ENCODE measurements around the gene SYN1. TPM values are rescaled to one million over a fixed set of nuclear protein-coding genes. Genes with fewer than 3 reads are reported as not detected.
"Not testable (repeated sequence)": the region's sequence is repeated elsewhere in the genome, so short reads cannot be mapped to it uniquely, and the experiment has no call there.

Gene SYN1
- total RNA-seq, result 10 to 100 TPM in 2 of 4 donors, 1 to 10 TPM in 2; 8.6 to 17.5 (median 13.0) TPM
- 21.9 TPM for polyA plus RNA-seq
- long read RNA-seq, donor 1, partial matches to known transcripts, result 9 of 10 reads
- long read RNA-seq, donor 1, other reads (novel, unspliced or antisense), result 1 of 10 reads
- long read RNA-seq, donor 2, partial matches to known transcripts, result 7 of 7 reads
- long read RNA-seq, donor 2, other reads (novel, unspliced or antisense), result 0 of 7 reads
- long read RNA-seq, donor 3, partial matches to known transcripts, result 0 of 2 reads
- long read RNA-seq, donor 3, other reads (novel, unspliced or antisense), result 1 of 2 reads
- long read RNA-seq, donor 4, partial matches to known transcripts, result 15 of 16 reads
- long read RNA-seq, donor 4, other reads (novel, unspliced or antisense), result 0 of 16 reads

DNA sequence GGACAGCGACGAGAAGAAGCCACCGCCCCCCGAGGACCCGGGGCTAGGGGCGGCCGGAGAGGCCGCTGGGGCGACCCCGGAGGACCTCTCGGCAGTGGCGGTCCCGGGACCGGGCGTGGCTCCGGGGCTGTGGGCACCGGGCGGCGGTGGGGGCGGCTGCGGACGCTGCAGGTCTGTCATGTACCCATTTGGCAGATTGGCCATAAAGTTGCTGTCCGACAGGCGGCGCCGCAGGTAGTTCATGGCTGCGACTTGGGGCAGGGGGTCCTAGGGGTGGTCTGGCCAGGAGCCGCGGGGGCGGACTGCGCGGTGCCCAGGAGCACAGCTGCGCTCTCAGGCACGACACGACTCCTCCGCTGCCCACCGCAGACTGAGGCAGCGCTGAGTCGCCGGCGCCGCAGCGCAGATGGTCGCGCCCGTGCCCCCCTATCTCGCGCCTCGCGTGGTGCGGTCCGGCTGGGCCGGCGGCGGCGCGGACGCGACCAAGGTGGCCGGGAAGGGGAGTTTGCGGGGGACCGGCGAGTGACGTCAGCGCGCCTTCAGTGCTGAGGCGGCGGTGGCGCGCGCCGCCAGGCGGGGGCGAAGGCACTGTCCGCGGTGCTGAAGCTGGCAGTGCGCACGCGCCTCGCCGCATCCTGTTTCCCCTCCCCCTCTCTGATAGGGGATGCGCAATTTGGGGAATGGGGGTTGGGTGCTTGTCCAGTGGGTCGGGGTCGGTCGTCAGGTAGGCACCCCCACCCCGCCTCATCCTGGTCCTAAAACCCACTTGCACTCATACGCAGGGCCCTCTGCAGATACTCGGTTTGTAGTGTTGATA, at the start of gene SYN1:
Gene SYN1 (minus strand): TSS at position 372 of the 817 bp plus-strand sequence. CDS start 129 bp downstream, at position 243.
- Histone ChIP-seq H3K27me3 (ENCODE audit: control insufficient read depth, insufficient read depth) (no peaks in the 10 kb centered on the region), H3K4me3 (ENCODE audit: low read length) (peak within 1 kb of the TSS; percentile 25), H3K27ac (ENCODE audit: low read length) (no peak within 1 kb of the TSS), H3K9me3 (ENCODE audit: control insufficient read depth, low read length) (no peaks in the 10 kb centered on the region), H3K4me1 (ENCODE audit: control insufficient read depth, insufficient read depth, low read length) (no peaks in the 10 kb centered on the region)
- intact Hi-C loops (cut with DNase I), result no loop called here
- ATAC-seq, result peak; percentile 92 to 94
- DNase-seq, result peak; percentile 87 to 94 (median 93)
- 2% methylated on average over 88 of the region's 88 CpGs for WGBS

DNA sequence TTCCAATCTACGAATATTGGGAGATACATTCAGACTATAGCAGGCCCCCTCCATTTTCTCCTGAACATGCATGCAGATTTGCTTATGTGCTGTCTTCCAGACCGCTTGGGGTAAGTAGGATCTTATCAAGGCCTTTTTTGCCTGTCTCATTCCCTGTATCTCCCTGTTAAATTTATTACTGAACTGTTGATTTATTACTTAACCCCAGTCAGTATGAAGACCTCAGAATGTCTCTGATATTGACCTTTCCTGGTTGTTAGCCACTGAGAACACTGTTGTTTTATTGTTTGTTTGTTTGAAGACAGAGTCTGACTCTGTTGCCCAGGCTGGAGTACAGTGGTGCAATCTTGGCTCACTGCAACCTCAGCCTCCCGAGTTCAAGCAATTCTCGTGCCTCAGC, 46.1 kb upstream of the SYN1 start:
- H3K4me3 ChIP-seq (ENCODE audit: low read length); DNase-seq; ATAC-seq; H3K9me3 ChIP-seq (ENCODE audit: control insufficient read depth, low read length); H3K27ac ChIP-seq (ENCODE audit: low read length); H3K27me3 ChIP-seq (ENCODE audit: control insufficient read depth, insufficient read depth); H3K4me1 ChIP-seq (ENCODE audit: control insufficient read depth, insufficient read depth, low read length); intact Hi-C loops (cut with DNase I): not testable (repeated sequence)
- WGBS, result 90% methylated on average over 4 of the region's 4 CpGs

GRCh38 chrX:47664737-47665136, 45.1 kb upstream of the SYN1 start:
- WGBS, result 76% methylated on average over 5 of the region's 5 CpGs
- ATAC-seq (no peak), DNase-seq (no peak)
- intact Hi-C loops (cut with DNase I), result no loop called here
- no peak overlapping the region for H3K4me3 ChIP-seq (ENCODE audit: low read length)
- no peaks in the 10 kb centered on the region for H3K27me3 ChIP-seq (ENCODE audit: control insufficient read depth, insufficient read depth)
- H3K4me1 ChIP-seq (ENCODE audit: control insufficient read depth, insufficient read depth, low read length), result no peaks in the 10 kb centered on the region
- H3K9me3 ChIP-seq (ENCODE audit: control insufficient read depth, low read length), result no peaks in the 10 kb centered on the region
- H3K27ac ChIP-seq (ENCODE audit: low read length), result no peak overlapping the region

GRCh38 chrX:47662144-47662657, 42.5 kb upstream of the SYN1 start:
- WGBS, result 90% methylated on average over 1 of the region's 1 CpG
- no peaks in the 10 kb centered on the region for H3K4me1 ChIP-seq (ENCODE audit: control insufficient read depth, insufficient read depth, low read length)
- H3K27me3 ChIP-seq (ENCODE audit: control insufficient read depth, insufficient read depth), result no peaks in the 10 kb centered on the region
- DNase-seq, result no peak
- intact Hi-C loops (cut with DNase I), result no loop called here
- H3K27ac ChIP-seq (ENCODE audit: low read length), result no peak overlapping the region
- no peaks in the 10 kb centered on the region for H3K9me3 ChIP-seq (ENCODE audit: control insufficient read depth, low read length)
- ATAC-seq, result no peak
- H3K4me3 ChIP-seq (ENCODE audit: low read length), result no peak overlapping the region

- H3K27me3 ChIP-seq (ENCODE audit: control insufficient read depth, insufficient read depth), result no peaks in the 10 kb centered on the region
- no peak overlapping the region for H3K4me3 ChIP-seq (ENCODE audit: low read length)
- DNase-seq, result no peak
- 92% methylated on average over 7 of the region's 7 CpGs for WGBS
- intact Hi-C loops (cut with DNase I), result no loop called here
- ATAC-seq, result no peak
- no peaks in the 10 kb centered on the region for H3K9me3 ChIP-seq (ENCODE audit: control insufficient read depth, low read length)
- H3K4me1 ChIP-seq (ENCODE audit: control insufficient read depth, insufficient read depth, low read length), result no peaks in the 10 kb centered on the region
- H3K27ac ChIP-seq (ENCODE audit: low read length), result no peak overlapping the region
Observed at GRCh38 chrX:47661539-47661938, 41.9 kb upstream of the SYN1 start.

- Histone ChIP-seq H3K4me1 (ENCODE audit: control insufficient read depth, insufficient read depth, low read length) (no peaks in the 10 kb centered on the region), H3K27ac (ENCODE audit: low read length) (peak overlapping the region; percentile 90), H3K27me3 (ENCODE audit: control insufficient read depth, insufficient read depth) (no peaks in the 10 kb centered on the region), H3K4me3 (ENCODE audit: low read length) (peak overlapping the region; percentile 64), H3K9me3 (ENCODE audit: control insufficient read depth, low read length) (no peaks in the 10 kb centered on the region)
- DNase-seq (no peak), ATAC-seq (no peak)
- WGBS, result 22% methylated on average over 8 of the region's 8 CpGs
- intact Hi-C loops (cut with DNase I), result loop anchor here in 1 of 4 donors (10.0 kb wide), 1 partner anchor 365 kb away; no protein-coding TSS in a partner anchor
Observed at GRCh38 chrX:47659421-47659726, 39.7 kb upstream of the SYN1 start.

GRCh38 chrX:47658684-47659420, 39.2 kb upstream of the SYN1 start, which contains the start of gene UXT:
Gene UXT, minus strand, starts transcription at chrX:47659180. Its CDS starts 253 bp downstream, at chrX:47658927.
- Histone ChIP-seq H3K27ac (ENCODE audit: low read length) (peak within 1 kb of the TSS; percentile 98), H3K4me3 (ENCODE audit: low read length) (peak within 1 kb of the TSS; percentile 64), H3K4me1 (ENCODE audit: control insufficient read depth, insufficient read depth, low read length) (no peaks in the 10 kb centered on the region), H3K27me3 (ENCODE audit: control insufficient read depth, insufficient read depth) (no peaks in the 10 kb centered on the region), H3K9me3 (ENCODE audit: control insufficient read depth, low read length) (no peaks in the 10 kb centered on the region)
- ATAC-seq (peak; percentile 95 to 96), DNase-seq (peak; percentile 92 to 96 (median 95))
- intact Hi-C loops (cut with DNase I), result loop anchor here in 1 of 4 donors (10.0 kb wide), 1 partner anchor 366 kb away; no protein-coding TSS in a partner anchor
- WGBS, result under 1% methylated on average over 54 of the region's 54 CpGs

GRCh38 chrX:47658301-47658683, 38.6 kb upstream of the SYN1 start:
- WGBS, result 1% methylated on average over 13 of the region's 13 CpGs
- Histone ChIP-seq H3K9me3 (ENCODE audit: control insufficient read depth, low read length) (no peaks in the 10 kb centered on the region), H3K27ac (ENCODE audit: low read length) (peak overlapping the region; percentile 98), H3K4me1 (ENCODE audit: control insufficient read depth, insufficient read depth, low read length) (no peaks in the 10 kb centered on the region), H3K4me3 (ENCODE audit: low read length) (peak overlapping the region; percentile 64), H3K27me3 (ENCODE audit: control insufficient read depth, insufficient read depth) (no peaks in the 10 kb centered on the region)
- DNase-seq, result no peak
- ATAC-seq, result no peak
- intact Hi-C loops (cut with DNase I), result loop anchor here in 1 of 4 donors (10.0 kb wide), 1 partner anchor 367 kb away; no protein-coding TSS in a partner anchor

- H3K9me3 ChIP-seq (ENCODE audit: control insufficient read depth, low read length), result no peaks in the 10 kb centered on the region
- intact Hi-C loops (cut with DNase I), result loop anchor here in 1 of 4 donors (10.0 kb wide), 1 partner anchor 374 kb away; no protein-coding TSS in a partner anchor
- H3K4me3 ChIP-seq (ENCODE audit: low read length), result peak overlapping the region; percentile 70
- H3K27ac ChIP-seq (ENCODE audit: low read length), result peak overlapping the region; percentile 83
- H3K4me1 ChIP-seq (ENCODE audit: control insufficient read depth, insufficient read depth, low read length), result peaks cover 9% of the 10 kb centered on the region
- WGBS, result 11% methylated on average over 19 of the region's 19 CpGs
- peak; percentile 13 to 25 for ATAC-seq
- DNase-seq, result no peak
- no peaks in the 10 kb centered on the region for H3K27me3 ChIP-seq (ENCODE audit: control insufficient read depth, insufficient read depth)
Observed at GRCh38 chrX:47651043-47651905, 31.6 kb upstream of the SYN1 start.
